HG03575 (cell line): ENCODE measurements around the gene PRRX2.

Source experiments
- ATAC-seq: cut with Tn5 transposase; IDR thresholded peaks from one replicate; pipeline ENCODE4 v1.9.1; 2021; ENCODE audit not compliant: unreplicated experiment, insufficient number of reproducible peaks, low FRiP score; ENCODE audit errors: extremely low read depth

Gene PRRX2

GRCh38 chr9:129672702-129673101 lies 7.3 kb downstream of the PRRX2 start:
- ATAC-seq, result no peak

DNA sequence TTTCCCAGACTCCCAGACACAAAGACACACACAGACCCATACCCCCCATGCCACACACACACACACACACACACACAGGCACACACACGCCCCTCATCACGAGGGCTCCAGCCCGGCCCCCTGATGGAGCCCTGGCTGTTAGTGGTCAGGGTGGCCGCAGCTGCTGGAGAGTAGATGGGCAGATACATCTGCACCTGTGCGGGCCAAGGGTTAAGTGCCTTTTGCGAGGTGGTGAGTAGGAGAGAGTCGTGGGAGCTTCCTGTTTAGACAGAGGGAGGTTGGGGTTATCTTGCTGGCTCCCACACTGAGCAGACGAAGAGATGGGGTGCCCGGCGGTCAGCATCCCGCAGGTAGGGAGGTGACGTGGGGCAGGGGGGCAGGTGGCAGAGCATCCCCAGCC lies 8.2 kb downstream of the PRRX2 start:
- ATAC-seq, result no peak

- no peak for ATAC-seq
Measured at GRCh38 chr9:129674229-129674628, 8.8 kb downstream of the PRRX2 start.

GRCh38 chr9:129675620-129676019 lies 10.2 kb downstream of the PRRX2 start:
- no peak for ATAC-seq

- no peak for ATAC-seq
Measured at GRCh38 chr9:129676287-129676686, 10.8 kb downstream of the PRRX2 start.

DNA sequence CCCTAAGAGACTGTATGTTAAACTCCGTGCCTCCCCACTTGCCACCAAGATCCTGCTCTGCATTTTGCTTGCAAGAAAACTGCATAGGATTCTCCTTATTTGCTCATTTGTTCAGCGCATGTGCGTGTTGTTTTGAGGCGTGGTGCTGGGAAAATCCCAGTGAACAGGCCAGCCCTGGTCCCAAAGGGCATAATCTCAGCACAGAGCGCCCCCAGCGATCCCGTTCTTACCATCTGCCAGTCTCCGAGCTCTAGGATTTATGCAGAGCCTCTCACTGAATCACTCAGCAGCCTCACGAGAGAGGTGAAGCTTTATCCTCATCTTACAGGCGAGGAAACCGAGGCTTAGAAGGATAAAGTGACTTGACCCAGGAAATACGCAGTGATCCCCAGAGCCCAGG lies 11.5 kb downstream of the PRRX2 start:
- no peak for ATAC-seq

DNA sequence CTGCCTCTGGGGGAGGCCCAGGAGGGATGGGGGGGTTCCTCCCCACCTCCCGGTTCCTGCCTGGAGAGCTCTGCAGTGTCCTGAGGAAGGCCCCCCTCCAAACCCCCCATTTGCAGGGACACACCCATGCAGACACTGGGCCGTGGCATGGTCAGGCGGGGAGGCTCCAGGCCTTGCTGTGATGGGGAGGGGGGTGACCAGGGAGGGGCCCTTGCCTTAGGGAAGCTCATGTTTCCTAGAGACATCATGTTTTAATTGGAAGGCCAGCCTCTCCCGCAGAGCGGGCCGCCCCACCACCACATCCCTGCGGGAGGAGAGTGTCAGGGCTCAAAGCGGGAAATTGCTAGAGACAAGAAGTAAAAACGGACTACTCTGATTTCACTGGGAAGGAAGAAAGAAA lies 12.0 kb downstream of the PRRX2 start:
- no peak for ATAC-seq

- ATAC-seq, result no peak
Measured at GRCh38 chr9:129678844-129679243, 13.4 kb downstream of the PRRX2 start.

DNA sequence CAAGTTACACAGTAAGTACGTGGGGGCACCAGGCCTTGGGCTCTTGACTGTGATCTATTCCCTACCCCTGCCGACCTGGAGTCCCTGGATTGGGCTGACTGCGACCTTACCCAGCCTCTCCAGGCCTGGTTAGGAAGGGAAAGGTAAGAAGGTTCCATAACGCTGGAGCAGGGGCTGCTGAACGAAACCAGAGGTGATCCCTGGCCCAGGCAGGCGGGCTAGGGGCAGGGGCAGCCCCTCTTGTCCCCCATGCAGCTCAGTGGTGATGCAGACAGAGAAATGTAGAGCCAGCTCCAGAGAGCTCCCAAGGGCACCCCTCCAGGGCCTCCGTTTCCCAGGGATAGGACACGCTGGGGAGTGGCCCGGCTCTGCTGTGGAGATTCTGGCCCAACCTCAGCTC lies 14.1 kb downstream of the PRRX2 start:
- ATAC-seq, result no peak

DNA sequence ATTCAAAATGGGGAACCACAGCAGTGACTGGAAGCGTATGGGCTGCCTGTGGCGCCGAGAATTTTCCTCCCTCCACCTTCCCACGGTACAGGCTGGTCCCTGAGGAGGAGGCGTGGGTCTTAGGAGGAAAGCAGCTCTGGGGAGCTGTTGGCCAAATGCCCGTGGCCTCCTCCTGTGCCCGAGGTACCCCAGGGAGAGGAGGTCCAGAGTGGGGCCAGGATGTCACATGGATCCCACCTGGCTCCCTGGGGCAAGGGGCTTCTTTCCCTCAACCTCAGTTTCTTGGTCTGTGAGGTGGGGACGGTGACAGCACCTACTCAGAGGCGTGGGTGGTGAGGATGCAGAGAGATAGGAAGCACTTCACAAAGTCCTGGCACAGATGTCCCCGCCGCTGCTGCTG lies 16.5 kb downstream of the PRRX2 start:
- ATAC-seq, result no peak

DNA sequence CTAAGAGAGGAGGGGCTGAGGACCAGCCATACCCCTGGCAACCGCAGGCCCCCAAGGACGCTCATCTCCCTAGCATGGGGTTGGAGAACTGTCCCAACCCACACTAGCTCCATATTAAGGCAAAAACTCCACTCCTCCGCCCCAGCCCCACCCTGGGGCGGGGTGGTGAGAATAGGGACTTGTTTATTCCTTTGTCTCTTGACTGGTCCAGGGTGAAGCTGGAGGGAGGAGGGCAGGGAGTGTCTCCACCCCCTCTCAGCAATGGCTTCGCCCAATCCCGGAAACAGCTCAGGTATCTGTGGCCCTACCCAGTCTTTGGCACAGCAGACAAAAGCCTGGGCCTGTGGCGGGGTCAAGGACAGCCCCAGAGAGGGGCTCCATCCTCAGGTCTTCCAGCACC lies 16.9 kb downstream of the PRRX2 start:
- ATAC-seq, result no peak

DNA sequence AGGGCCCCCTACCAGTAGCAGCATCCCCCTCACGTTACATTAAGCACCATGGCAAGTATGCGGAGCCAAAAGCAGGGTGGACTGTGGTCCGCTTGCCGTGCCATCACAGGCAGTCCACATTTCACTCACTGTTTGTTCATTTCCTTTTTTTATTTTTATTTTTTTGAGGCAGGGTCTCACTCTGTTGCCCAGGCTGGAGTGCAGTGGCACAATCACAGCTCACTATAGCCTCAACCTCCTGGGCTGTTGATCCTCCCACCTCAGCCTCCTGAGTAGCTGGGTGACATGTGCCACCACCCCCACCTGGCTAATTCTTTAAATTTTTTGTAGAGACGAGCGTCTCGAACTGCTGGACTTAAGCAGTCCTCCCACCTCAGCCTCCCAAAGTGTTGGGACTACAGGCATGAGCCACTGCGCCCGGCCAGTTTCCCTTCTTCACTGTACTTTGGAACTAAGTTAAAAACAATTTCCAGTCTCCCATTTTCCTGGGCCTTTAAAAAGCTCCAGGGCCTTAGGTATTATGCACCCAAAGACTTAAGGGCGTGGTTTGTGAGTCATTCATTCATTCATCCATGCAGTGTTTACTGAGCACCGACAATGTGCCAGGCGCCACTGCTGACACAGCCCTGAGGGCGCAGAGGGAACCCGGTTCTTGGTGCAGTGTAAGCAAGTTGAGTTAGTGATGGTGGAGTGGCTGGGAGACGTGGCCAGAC lies 19.9 kb downstream of the PRRX2 start:
- ATAC-seq, result no peak

GRCh38 chr9:129685933-129686259 lies 20.4 kb downstream of the PRRX2 start:
- no peak for ATAC-seq

DNA sequence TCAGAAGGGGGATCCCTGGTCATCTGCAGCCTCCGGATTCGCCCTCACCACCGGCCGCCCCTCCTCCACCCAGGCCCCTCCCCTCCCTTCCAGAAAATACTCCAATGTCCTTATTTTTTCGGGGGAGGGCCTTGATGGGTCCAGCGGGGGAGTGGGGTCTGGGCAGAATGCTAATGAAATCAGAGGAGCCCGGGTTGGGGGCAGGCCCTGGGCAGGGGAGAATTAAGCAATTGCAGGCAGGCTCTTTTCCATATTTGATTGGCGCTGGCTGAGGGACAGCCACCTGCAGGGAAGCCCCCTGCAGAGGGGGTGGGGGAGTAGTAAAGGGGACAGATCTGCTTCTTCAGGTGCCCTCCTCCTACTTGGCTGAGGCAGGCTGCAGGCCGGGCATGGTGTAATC lies 21.3 kb downstream of the PRRX2 start:
- ATAC-seq, result no peak

DNA sequence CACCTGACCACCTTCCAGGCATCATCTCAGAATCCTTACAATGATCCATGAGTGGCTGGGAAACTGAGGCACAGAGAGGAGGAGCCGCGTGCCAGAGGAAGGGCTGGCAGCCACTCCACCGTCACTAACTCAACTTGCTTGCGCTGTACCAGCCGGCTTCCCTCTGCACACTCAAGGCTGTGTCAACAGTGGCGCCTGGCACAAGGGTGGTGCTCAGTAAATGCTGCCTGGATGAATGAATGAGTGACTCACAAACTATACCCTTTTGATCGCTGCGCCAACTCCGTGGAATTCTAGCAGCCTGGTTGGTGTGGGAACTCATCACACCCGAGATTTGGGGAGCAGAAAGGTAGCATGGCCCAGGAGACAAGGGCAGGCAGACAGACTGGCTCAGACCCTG lies 21.9 kb downstream of the PRRX2 start:
- ATAC-seq, result no peak

DNA sequence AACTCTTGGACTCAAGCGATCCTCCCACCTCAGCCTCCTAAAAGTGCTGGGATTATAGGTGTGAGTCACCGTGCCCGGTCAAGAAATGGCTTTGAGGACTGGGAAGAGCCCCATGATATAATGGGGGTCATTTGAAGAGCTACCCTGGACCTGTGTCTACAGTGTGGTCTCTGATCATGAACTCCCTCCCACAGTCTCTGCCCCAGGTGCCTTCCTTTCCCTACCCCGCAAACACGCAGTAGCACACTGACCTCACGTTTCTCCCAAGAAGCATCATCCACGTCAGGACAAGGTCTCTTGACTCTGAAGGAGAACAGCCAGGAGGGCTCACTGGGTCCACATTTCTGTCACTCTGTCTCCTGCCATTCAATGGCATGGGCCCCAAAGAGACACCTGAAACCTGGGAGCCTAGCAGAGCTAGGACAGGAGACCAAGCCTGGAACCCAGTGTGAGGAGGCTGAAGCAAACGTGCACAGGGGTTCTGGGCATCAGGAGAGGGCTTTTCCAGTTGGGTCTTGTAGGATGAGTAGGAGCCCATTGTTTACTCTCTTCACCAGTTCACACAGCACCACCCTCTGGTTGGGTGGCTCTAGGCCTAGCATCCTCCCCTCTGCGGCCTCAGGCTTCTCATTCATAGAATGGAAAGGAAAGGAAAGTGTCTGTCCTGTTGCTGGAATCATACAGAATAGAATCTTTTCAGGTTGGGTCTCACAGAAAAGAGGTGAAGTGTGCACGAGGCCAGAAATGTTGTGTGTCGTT lies 23.0 kb downstream of the PRRX2 start:
- no peak for ATAC-seq

- no peak for ATAC-seq
Measured at GRCh38 chr9:129692534-129692933, 27.1 kb downstream of the PRRX2 start.

- no peak for ATAC-seq
Measured at GRCh38 chr9:129693741-129694140, 28.3 kb downstream of the PRRX2 start.

- no peak for ATAC-seq
Measured at GRCh38 chr9:129694243-129694646, 28.8 kb downstream of the PRRX2 start.

DNA sequence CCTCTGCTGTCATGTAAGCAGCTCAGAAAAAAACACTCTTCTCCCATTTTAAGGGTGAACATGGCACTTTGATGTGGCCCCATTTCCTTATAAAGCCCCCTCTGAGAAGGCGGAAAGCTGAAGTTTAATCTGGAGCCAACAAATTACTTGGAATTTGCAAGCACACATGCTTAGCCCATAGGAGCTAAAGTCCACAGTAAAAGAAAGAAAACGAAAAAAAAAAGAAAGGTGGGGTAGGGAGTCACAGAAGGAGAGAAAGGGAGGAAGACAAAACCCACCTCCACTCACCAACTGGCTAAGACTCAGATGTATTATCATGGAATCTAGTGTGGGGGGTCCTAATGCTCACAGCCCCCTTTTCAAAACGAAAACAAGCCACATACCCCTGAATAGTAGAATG lies 30.4 kb downstream of the PRRX2 start:
- no peak for ATAC-seq
